HepG2 (cell line): ENCODE results near the gene SLC4A9. TPM values are rescaled to one million over a fixed set of nuclear protein-coding genes. Genes with fewer than 3 reads are reported as not detected.

Experiments
- BHLHE40 ChIP-seq: IDR thresholded peaks from 2 replicates; pipeline ENCODE4 v1.6.1; 2011; ENCODE audit warnings: low read length, improper control_type of control experiment
- EP300 ChIP-seq, 3 experiments: sonication (generic) in 1 of 3; formaldehyde crosslinking in 1 of 3; IDR thresholded peaks; 2 replicates each; pipeline versions ENCODE4 v1.5.1 to v1.6.1; 2011 to 2020; ENCODE audit warnings: low read depth in 2 of 3, low read length in 2 of 3, borderline replicate concordance in 1 of 3, improper control_type of control experiment in 1 of 3, mild to moderate bottlenecking in 1 of 3, missing genetic modification reagents in 1 of 3, moderate library complexity in 1 of 3
- HBP1 ChIP-seq: IDR thresholded peaks from 2 replicates; pipeline ENCODE4 v1.6.1; 2016; ENCODE audit warnings: low read depth, control low read depth
- HOMEZ ChIP-seq: IDR thresholded peaks from 2 replicates; pipeline ENCODE4 v1.6.1; 2016; ENCODE audit warnings: low read depth
- KMT2B ChIP-seq: IDR thresholded peaks from 2 replicates; pipeline ENCODE4 v1.6.1; 2016; ENCODE audit warnings: missing genetic modification reagents, missing compliant biosample characterization
- NCOA2 ChIP-seq: sonication (generic); formaldehyde crosslinking; IDR thresholded peaks from 2 replicates; pipeline ENCODE4 v1.8.0; 2022; ENCODE audit warnings: inconsistent platforms
- POLR2AphosphoS5 ChIP-seq: IDR thresholded peaks from 2 replicates; pipeline ENCODE4 v1.6.1; 2012; ENCODE audit warnings: low read depth, low read length
- SKIL ChIP-seq: sonication (generic); formaldehyde crosslinking; IDR thresholded peaks from 2 replicates; pipeline ENCODE4 v1.8.0; 2022; ENCODE audit warnings: missing genetic modification reagents, mild to moderate bottlenecking, moderate library complexity, borderline replicate concordance
- SMYD3 ChIP-seq: sonication (generic); formaldehyde crosslinking; IDR thresholded peaks from 2 replicates; pipeline ENCODE4 v1.8.1; 2023; ENCODE audit warnings: mild to moderate bottlenecking, missing genetic modification reagents
- TCF12 ChIP-seq, 2 experiments: fragments of 450-650 bp in 1 of 2; sonication (generic) in 1 of 2; formaldehyde crosslinking in 1 of 2; IDR thresholded peaks; 2 replicates each; pipeline versions ENCODE4 v1.6.1 to v1.8.0; 2017 to 2022; ENCODE audit warnings: antibody characterized with exemption in 1 of 2, mild to moderate bottlenecking in 1 of 2, missing genetic modification reagents in 1 of 2, moderate library complexity in 1 of 2
- ZNF256 ChIP-seq: sonication (generic); formaldehyde crosslinking; conservative IDR thresholded peaks from 2 replicates; pipeline ENCODE4 v1.4.0; 2020; ENCODE audit warnings: missing genetic modification reagents
- ZNF343 ChIP-seq: sonication (generic); formaldehyde crosslinking; IDR thresholded peaks from 2 replicates; pipeline ENCODE4 v1.4.0; 2020; ENCODE audit warnings: mild to moderate bottlenecking, missing genetic modification reagents
- ZNF441 ChIP-seq: sonication (generic); formaldehyde crosslinking; IDR thresholded peaks from 2 replicates; pipeline ENCODE4 v1.7.0; 2021; ENCODE audit warnings: missing genetic modification reagents, borderline replicate concordance
- ZNF503 ChIP-seq: sonication (generic); formaldehyde crosslinking; IDR thresholded peaks from 2 replicates; pipeline ENCODE4 v1.4.0; 2020; ENCODE audit warnings: missing genetic modification reagents
- ZNF577 ChIP-seq: sonication (generic); formaldehyde crosslinking; IDR thresholded peaks from 2 replicates; pipeline ENCODE4 v1.4.0; 2020; ENCODE audit warnings: mild to moderate bottlenecking, low read depth, missing genetic modification reagents, borderline replicate concordance
- ZNF616 ChIP-seq: sonication (generic); formaldehyde crosslinking; IDR thresholded peaks from 2 replicates; pipeline ENCODE4 v1.5.0; 2020; ENCODE audit warnings: low read depth, mild to moderate bottlenecking, missing genetic modification reagents
- ZNF770 ChIP-seq: sonication (generic); formaldehyde crosslinking; IDR thresholded peaks from 2 replicates; pipeline ENCODE4 v1.5.0; 2020; ENCODE audit warnings: mild to moderate bottlenecking, missing genetic modification reagents
- ZNF816 ChIP-seq: sonication (generic); formaldehyde crosslinking; IDR thresholded peaks from 2 replicates; pipeline ENCODE4 v1.8.0; 2022; ENCODE audit warnings: missing genetic modification reagents, mild to moderate bottlenecking, borderline replicate concordance
- polyA plus RNA-seq, 8 experiments: library from polyadenylated mRNA; depleted of rRNA in 3 of 8; stranded (reverse) in 7 of 8; unstranded in 1 of 8; fragments of >200 nt; fragmentation: Illumina TruSeq in 4 of 8; extraction: Trizol in 4 of 8; gene quantifications; 2 replicates each; pipeline versions ENCODE4 v1.2.1 to v1.2.3, GENCODE V29; 2011 to 2016; ENCODE audit warnings: low read depth in 4 of 8, missing spikeins in 1 of 8, mixed read lengths in 1 of 8; ENCODE audit not compliant: insufficient read depth in 1 of 8
- total RNA-seq, 5 experiments: library from RNA; depleted of rRNA; stranded (reverse); fragments of >200 nt; fragmentation: Illumina TruSeq; extraction: Trizol; gene quantifications; 2 replicates each; pipeline ENCODE4 v1.2.3, GENCODE V29; 2016; ENCODE audit warnings: low read depth in 1 of 5

The SLC4A9 gene
- total and polyA plus RNA-seq, 2 of the 13 experiments (the other 11 are each of a cell fraction or from before 2014, with no cell fraction given), result not detected

- TF ChIP-seq SKIL (CRISPR knock-in tag) (no peak), KMT2B (CRISPR knock-in tag) (no peak), ZNF441 (CRISPR knock-in tag) (peak; percentile 57; the same call in 1 of the 2 replicates), TCF12 (IDR thresholded peaks at IDR 0.05) (no peak), TCF12 (CRISPR knock-in tag; IDR thresholded peaks at IDR 0.05) (no peak), ZNF816 (CRISPR knock-in tag) (no peak), ZNF577 (no peak), HOMEZ (no peak), SMYD3 (no peak), ZNF503 (CRISPR knock-in tag) (no peak), BHLHE40 (no peak), NCOA2 (CRISPR knock-in tag) (no peak), EP300 (IDR thresholded peaks at IDR 0.05; ENCODE audit: low read depth in 2 of 2, low read length in 2 of 2) (no peak), EP300 (CRISPR knock-in tag; IDR thresholded peaks at IDR 0.05; ENCODE audit: borderline replicate concordance) (no peak), ZNF256 (CRISPR knock-in tag) (no peak), ZNF770 (CRISPR knock-in tag) (peak; percentile 12; the same call in 1 of the 2 replicates), ZNF343 (CRISPR knock-in tag) (0 out of 2 replicates have a peak, but pooled peaks have one; percentile 41), ZNF616 (CRISPR knock-in tag) (no peak), HBP1 (CRISPR knock-in tag) (no peak; the same call in 1 of the 2 replicates), POLR2AphosphoS5 (peak; percentile 58)
Measured at GRCh38 chr5:140346348-140347221, 13.4 kb upstream of the SLC4A9 start, which contains the start of gene HBEGF (continued).
